HG03432 (cell line): ENCODE measurements around the gene SLC36A3.
"Not testable (repeated sequence)": the region's sequence is repeated elsewhere in the genome, so short reads cannot be mapped to it uniquely, and the experiment has no call there.

Experiments
- ATAC-seq: cut with Tn5 transposase; IDR thresholded peaks from one replicate; pipeline ENCODE4 v1.9.1; 2021; ENCODE audit warnings: mild to moderate bottlenecking, moderate library complexity; ENCODE audit not compliant: unreplicated experiment

Gene SLC36A3

GRCh38 chr5:151303666-151304065 lies at the start of gene SLC36A3:
SLC36A3 (minus strand) TSS chr5:151303766; CDS start chr5:151303354, 412 bp downstream.
- no peak for ATAC-seq

- no peak for ATAC-seq
Measured at GRCh38 chr5:151351671-151352070, 48.1 kb upstream of the SLC36A3 start.

- no peak for ATAC-seq
Measured at GRCh38 chr5:151348789-151349188, 45.2 kb upstream of the SLC36A3 start.

GRCh38 chr5:151347369-151347768 lies 43.8 kb upstream of the SLC36A3 start, which contains the start of gene SLC36A2:
SLC36A2 (minus strand) TSS chr5:151347559; CDS start chr5:151347460, 99 bp downstream.
- ATAC-seq: no peak

GRCh38 chr5:151345808-151346478 lies 42.4 kb upstream of the SLC36A3 start:
- no peak for ATAC-seq

GRCh38 chr5:151345187-151345807 lies 41.7 kb upstream of the SLC36A3 start:
- ATAC-seq: no peak

GRCh38 chr5:151344088-151344487 lies 40.5 kb upstream of the SLC36A3 start:
- ATAC-seq: no peak

- no peak for ATAC-seq
Measured at GRCh38 chr5:151340004-151340403, 36.4 kb upstream of the SLC36A3 start.

GRCh38 chr5:151338734-151339133 lies 35.2 kb upstream of the SLC36A3 start:
- no peak for ATAC-seq

- no peak for ATAC-seq
Measured at GRCh38 chr5:151332857-151333256, 29.3 kb upstream of the SLC36A3 start.

- no peak for ATAC-seq
Measured at GRCh38 chr5:151328734-151329133, 25.2 kb upstream of the SLC36A3 start.

- no peak for ATAC-seq
Measured at GRCh38 chr5:151327585-151327984, 24.0 kb upstream of the SLC36A3 start.

GRCh38 chr5:151326266-151326665 lies 22.7 kb upstream of the SLC36A3 start:
- ATAC-seq: no peak

- no peak for ATAC-seq
Measured at GRCh38 chr5:151320481-151320880, 16.9 kb upstream of the SLC36A3 start.

GRCh38 chr5:151318850-151319732 lies 15.5 kb upstream of the SLC36A3 start:
- ATAC-seq: peak; percentile 91

GRCh38 chr5:151317871-151318270 lies 14.3 kb upstream of the SLC36A3 start:
- no peak for ATAC-seq

GRCh38 chr5:151315998-151316597 lies 12.5 kb upstream of the SLC36A3 start:
- ATAC-seq: peak; percentile 78

- ATAC-seq: no peak
Measured at GRCh38 chr5:151313357-151313756, 9.8 kb upstream of the SLC36A3 start.

- no peak for ATAC-seq
Measured at GRCh38 chr5:151312756-151313324, 9.3 kb upstream of the SLC36A3 start.

GRCh38 chr5:151310932-151311331 lies 7.4 kb upstream of the SLC36A3 start:
- no peak for ATAC-seq

- not testable (repeated sequence) for ATAC-seq
Measured at GRCh38 chr5:151309821-151310220, 6.3 kb upstream of the SLC36A3 start.
